HT-29 (cell line): ENCODE measurements around the gene NCAPG2. TPM values are rescaled to one million over a fixed set of nuclear protein-coding genes. Genes with fewer than 3 reads are reported as not detected.
A peak's percentile ranks its signal among the peaks of the same experiment; 100 is the strongest.

Source experiments
- DNase-seq: peaks from one replicate; pipeline ENCODE4 v3.0.0-alpha.2; 2015; ENCODE audit warnings: low spot score
- total RNA-seq: library from RNA; depleted of rRNA; stranded (reverse); fragments of >200 nt; shearing (Covaris generic); gene quantifications from 2 replicates; pipeline ENCODE4 v1.2.3, GENCODE V29; 2014

Gene NCAPG2
- total RNA-seq, 1 experiment from 2014 or later, result 40.5 TPM

- no peak for DNase-seq
Measured at GRCh38 chr7:158602905-158603772, 101.5 kb downstream of the NCAPG2 start.

GRCh38 chr7:158602041-158602440 lies 102.6 kb downstream of the NCAPG2 start:
- no peak for DNase-seq

- no peak for DNase-seq
Measured at GRCh38 chr7:158601090-158601489, 103.5 kb downstream of the NCAPG2 start.

GRCh38 chr7:158596745-158597144 lies 107.9 kb downstream of the NCAPG2 start:
- DNase-seq, result no peak

- DNase-seq, result no peak
Measured at GRCh38 chr7:158596309-158596708, 108.3 kb downstream of the NCAPG2 start.

- no peak for DNase-seq
Measured at GRCh38 chr7:158595068-158595467, 109.5 kb downstream of the NCAPG2 start.

GRCh38 chr7:158592541-158592940 lies 112.1 kb downstream of the NCAPG2 start:
- no peak for DNase-seq

GRCh38 chr7:158591944-158592343 lies 112.7 kb downstream of the NCAPG2 start:
- no peak for DNase-seq

GRCh38 chr7:158590181-158590530 lies 114.4 kb downstream of the NCAPG2 start:
- no peak for DNase-seq

GRCh38 chr7:158589653-158590052 lies 115.0 kb downstream of the NCAPG2 start:
- DNase-seq, result no peak

GRCh38 chr7:158588878-158589442 lies 115.6 kb downstream of the NCAPG2 start:
- DNase-seq, result no peak

GRCh38 chr7:158588085-158588877 lies 116.3 kb downstream of the NCAPG2 start:
- DNase-seq, result no peak

- peak; percentile 65 for DNase-seq
Measured at GRCh38 chr7:158587162-158588084, 117.2 kb downstream of the NCAPG2 start, which contains the start of gene PTPRN2. Gene PTPRN2, minus strand, starts transcription at chr7:158587823.

GRCh38 chr7:158586499-158587161 lies 118.0 kb downstream of the NCAPG2 start:
- DNase-seq, result no peak

GRCh38 chr7:158585721-158586498 lies 118.7 kb downstream of the NCAPG2 start:
- no peak for DNase-seq

GRCh38 chr7:158584407-158584806 lies 120.2 kb downstream of the NCAPG2 start:
- DNase-seq, result no peak

- DNase-seq, result no peak
Measured at GRCh38 chr7:158583810-158584209, 120.8 kb downstream of the NCAPG2 start.

- DNase-seq, result no peak
Measured at GRCh38 chr7:158583143-158583542, 121.5 kb downstream of the NCAPG2 start.

- DNase-seq, result no peak
Measured at GRCh38 chr7:158582089-158582456, 122.5 kb downstream of the NCAPG2 start.
